Activated T-cell treated with anti-CD3 and anti-CD28 coated beads, Interleukin-2, amount 50 U/mL, for 4 hours (primary cell): ENCODE measurements around the gene ZNF273. TPM values are rescaled to one million over a fixed set of nuclear protein-coding genes. Genes with fewer than 3 reads are reported as not detected.

Experiments
- ATAC-seq, 2 donors: fragments of 200-7000 bp; cut with Tn5 transposase; one replicate each; pipeline ENCODE4 v1.10.0; 2021
- DNase-seq: peaks from one replicate; pipeline ENCODE4 v3.0.0-alpha.2; 2020
- H3K27me3 Mint-ChIP-seq: one replicate; pipeline ENCODE4 v1.8.0; 2021; ENCODE audit warnings: low read depth, mixed read lengths
- H3K36me3 Mint-ChIP-seq: one replicate; pipeline ENCODE4 v1.8.0; 2022; ENCODE audit warnings: mixed read lengths; ENCODE audit not compliant: insufficient read depth
- H3K4me1 Mint-ChIP-seq: one replicate; pipeline ENCODE4 v1.8.0; 2021; ENCODE audit warnings: low read depth, mixed read lengths
- H3K4me3 Mint-ChIP-seq: one replicate; pipeline ENCODE4 v1.8.0; 2021; ENCODE audit warnings: mild to moderate bottlenecking, moderate library complexity, mixed read lengths
- H3K9me3 Mint-ChIP-seq: one replicate; pipeline ENCODE4 v1.8.0; 2021; ENCODE audit warnings: mixed read lengths
- total RNA-seq, 3 donors: library from RNA; stranded (reverse); gene quantifications; one replicate each; pipeline ENCODE4 v1.2.1, GENCODE V29; 2021

Gene ZNF273
- total RNA-seq, 3 donors from 2014 or later = 5.1 to 6.4 (median 6.2) TPM

DNA sequence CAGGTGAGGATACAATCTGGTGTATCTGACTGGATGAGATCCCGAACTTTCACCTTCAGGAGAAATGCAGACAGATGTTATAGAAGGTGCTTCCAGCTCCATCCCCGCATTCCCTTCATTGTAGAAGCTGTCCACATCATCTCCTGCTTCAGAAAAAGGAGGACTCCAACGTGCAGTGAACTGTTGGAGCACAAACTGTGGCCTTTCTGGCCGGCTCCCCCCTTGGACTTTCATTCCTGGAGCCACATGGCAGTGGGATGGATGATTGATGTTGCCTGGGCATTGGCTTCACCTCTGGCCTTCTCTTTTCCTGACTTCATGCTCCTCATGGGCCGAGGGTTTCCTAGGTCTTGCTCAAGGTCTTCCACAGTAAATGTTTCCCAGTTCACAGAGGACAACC is 29.6 kb upstream of the ZNF273 start:
- Mint-ChIP-seq H3K36me3 (no peaks in the 10 kb centered on the region), H3K9me3 (peaks cover 5% of the 10 kb centered on the region), H3K4me1 (peaks cover 4% of the 10 kb centered on the region), H3K27me3 (peaks cover 20% of the 10 kb centered on the region), H3K4me3 (no peak overlapping the region)
- no peak for DNase-seq
- ATAC-seq = no peak

DNA sequence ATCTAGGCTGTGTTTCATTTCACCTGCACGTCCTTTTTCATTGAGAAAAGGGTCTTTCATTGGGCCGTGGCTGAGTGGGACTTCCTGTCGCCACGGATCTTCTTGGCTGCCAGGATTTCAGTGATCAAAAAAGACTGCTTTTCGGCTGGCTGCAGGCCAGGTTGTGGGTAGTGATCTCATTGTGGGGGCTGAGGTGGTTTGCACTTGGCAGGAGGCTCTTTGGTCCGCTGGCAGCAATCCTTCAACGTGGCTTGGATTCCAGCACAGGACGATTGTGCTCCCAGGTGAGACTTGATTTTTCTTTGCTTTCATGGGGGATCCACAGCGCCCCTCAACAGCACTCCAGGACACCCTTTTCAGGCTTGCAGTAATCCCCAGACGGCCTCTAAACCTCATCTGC is 29.0 kb upstream of the ZNF273 start:
- ATAC-seq (no peak), DNase-seq (no peak)
- H3K9me3 Mint-ChIP-seq = peaks cover 5% of the 10 kb centered on the region
- no peaks in the 10 kb centered on the region for H3K36me3 Mint-ChIP-seq
- peaks cover 4% of the 10 kb centered on the region for H3K4me1 Mint-ChIP-seq
- H3K27me3 Mint-ChIP-seq = peaks cover 25% of the 10 kb centered on the region
- no peak overlapping the region for H3K4me3 Mint-ChIP-seq

DNA sequence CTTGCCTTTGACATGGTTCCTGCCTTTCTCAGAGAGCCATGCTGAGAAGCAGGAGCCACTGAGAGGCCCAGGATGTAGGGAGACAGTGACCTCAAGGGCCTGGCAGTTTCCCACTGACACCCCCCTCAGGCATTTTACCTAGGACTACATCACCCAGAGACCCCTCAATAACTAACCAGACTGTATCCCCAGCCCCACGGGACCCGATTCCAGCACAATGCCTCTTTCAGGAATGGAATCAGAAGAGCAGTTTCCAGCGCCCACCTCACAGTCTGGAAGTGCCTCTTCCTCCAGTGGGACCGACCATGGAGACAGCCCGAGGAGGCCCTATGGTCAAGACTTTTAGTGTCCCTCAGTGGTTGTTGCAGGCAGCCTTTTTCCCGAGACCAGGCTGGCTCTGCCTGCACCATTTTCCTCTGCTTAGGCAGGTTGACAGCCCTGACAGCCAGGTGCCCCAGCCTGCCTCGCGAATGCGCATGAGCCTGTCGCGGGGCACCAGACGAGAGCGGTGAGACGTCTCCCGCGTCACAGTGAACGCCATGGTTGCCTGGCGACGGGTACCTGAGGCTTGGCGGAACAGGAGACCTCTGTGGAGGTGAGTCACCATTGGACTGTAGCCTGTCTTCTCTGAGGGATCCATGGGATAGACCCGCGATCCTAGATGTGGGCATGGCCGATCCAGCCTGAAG is 28.4 kb upstream of the ZNF273 start:
- DNase-seq = no peak
- no peaks in the 10 kb centered on the region for H3K36me3 Mint-ChIP-seq
- H3K4me3 Mint-ChIP-seq = no peak overlapping the region
- ATAC-seq = no peak
- H3K4me1 Mint-ChIP-seq = peaks cover 4% of the 10 kb centered on the region
- peaks cover 5% of the 10 kb centered on the region for H3K9me3 Mint-ChIP-seq
- H3K27me3 Mint-ChIP-seq = peaks cover 27% of the 10 kb centered on the region

DNA sequence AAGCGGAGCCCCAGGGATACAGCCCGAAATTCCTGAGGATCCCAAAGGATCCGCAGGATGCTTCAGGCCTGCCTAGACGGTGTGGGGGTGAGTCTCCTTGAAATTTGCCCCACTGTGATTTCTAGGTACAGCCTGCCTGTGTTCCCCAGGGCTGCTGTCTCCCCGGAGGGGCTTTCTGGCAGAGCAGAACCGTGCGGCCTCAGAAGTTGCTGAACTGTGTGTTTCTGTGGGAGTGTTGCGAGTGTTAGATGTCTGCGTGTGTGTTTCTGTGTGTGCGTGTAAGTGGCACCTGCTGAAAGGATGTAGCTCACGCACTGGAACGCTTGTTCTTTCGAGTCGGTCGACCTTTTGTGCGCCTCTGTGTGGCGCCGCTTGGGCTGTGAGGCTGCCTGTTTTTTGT is 27.8 kb upstream of the ZNF273 start:
- peaks cover 3% of the 10 kb centered on the region for H3K9me3 Mint-ChIP-seq
- peaks cover 27% of the 10 kb centered on the region for H3K27me3 Mint-ChIP-seq
- ATAC-seq (no peak), DNase-seq (no peak)
- no peak overlapping the region for H3K4me3 Mint-ChIP-seq
- H3K4me1 Mint-ChIP-seq = peaks cover 4% of the 10 kb centered on the region
- H3K36me3 Mint-ChIP-seq = no peaks in the 10 kb centered on the region

DNA sequence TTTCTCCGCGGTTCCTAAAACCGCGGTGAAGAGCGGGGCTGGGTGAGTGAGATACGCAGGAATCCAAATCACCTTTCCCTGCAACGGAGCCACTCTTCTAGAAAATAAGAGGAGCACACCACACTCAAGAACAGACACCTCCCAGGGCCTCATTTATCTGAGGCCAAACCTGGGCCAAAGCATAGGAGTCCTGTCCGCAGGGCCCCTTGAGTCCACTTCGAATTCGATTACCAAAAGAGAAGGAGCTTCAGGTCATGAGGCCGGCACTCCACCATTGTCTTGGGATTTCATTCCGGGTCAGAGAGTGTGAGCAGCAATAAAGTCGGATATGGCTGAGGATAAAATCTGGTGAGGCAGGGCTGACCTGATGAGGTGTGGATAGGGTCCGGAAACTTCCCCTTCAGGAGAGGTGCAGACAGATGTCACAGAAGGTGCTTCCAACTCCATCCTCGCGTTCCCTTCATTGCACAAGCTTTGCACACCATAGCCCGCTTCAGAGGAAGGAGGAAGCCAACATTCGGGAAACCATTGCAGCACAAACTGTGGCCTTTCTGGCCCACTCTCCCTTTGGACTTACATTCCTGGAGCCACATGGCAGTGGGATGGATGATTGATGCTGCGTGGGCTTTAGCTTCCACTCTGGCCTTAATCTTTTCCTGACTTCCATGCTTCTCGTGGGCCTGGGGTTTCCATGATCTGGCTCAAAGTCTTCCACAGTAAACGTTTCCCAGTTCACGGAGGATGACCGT is 27.2 kb upstream of the ZNF273 start:
- Mint-ChIP-seq H3K9me3 (no peaks in the 10 kb centered on the region), H3K27me3 (peaks cover 27% of the 10 kb centered on the region), H3K4me1 (peaks cover 4% of the 10 kb centered on the region), H3K4me3 (no peak overlapping the region), H3K36me3 (no peaks in the 10 kb centered on the region)
- ATAC-seq (no peak), DNase-seq (no peak)

DNA sequence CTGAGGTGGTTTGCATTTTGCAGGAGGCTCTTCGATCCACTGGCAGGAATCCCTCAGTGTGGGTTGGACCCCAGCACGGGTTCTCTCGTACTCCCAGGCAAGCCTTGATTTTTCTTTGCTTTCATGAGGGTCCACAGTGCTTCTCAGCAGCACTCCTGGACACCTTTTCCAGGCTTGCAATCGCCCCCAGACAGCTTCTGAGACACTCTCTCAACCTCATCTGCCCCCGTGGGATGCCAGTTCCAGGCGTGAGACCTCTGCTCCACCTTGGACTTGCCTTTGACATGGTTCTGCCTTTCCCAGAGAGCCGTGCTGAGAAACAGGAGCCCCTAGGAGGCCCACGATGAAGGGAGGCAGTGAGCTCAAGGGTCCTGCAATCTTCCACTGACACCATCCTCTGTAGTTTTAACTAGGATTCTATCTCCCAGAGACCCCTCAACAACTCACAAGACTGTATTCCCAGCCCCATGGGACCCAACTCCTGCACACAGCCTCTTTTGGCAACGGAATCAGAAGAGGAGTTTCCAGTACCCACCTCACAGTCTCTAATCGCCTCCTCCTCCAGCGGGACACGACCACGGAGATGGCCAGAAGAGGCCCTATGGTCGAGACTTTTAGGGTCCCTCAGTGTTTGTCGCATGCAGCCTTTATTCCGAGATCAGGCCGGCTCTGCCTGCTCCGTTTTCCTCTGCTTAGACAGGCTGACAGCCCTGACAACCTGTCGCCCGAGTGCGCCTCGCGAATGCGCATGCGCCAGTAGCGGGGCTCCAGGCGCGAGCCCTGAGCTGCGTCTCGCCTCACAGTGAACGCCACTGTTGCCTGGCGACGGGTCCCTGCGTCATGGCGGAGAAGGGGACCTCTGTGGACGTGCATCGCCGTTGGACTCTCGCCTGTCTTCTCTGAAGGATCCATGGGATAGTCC is 26.0 kb upstream of the ZNF273 start:
- DNase-seq = peak; percentile 66
- H3K9me3 Mint-ChIP-seq = no peaks in the 10 kb centered on the region
- ATAC-seq = peak; percentile 92 to 94

DNA sequence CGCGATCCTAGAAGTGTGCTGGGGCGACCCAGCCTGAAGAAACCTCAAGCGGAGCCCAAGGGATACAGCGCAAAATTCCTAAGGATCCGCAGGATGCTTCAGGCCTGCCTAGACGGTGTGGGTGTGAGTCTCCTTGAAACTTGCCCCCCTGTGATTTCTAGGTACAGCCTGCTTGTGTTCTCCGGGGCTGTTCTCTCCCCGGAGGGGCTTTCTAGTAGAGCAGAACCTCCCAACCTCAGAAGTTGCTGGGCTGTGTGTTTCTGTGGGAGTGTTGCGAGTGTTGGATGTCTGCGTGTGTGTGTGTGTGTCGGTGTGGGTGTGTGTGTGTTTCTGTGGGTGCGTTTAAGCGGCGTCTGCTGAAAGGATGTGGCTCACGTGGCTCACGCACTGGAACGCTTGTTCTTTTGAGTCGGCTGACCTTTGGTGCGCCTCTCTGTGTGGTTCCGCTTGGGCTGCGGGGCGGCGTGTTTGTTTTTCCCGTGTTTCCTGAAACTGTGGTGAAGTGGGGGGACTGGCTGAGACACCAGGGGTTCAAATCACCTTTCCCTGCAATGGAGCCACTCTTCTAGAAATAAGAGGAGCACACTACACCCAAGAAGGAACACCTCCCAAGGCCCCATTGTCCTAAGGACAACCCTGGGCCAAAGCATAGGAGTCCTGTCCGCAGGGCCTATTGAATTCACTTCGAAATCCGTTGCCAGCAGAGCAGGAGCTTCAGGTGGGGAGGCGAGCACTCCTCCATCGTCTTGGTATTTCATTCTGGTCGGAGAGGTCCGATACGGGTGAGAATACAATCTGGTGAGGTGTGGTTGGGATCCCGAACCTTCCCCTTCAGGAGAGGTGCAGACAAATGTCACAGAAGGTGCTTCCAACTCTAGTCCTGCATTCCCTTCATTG is 25.1 kb upstream of the ZNF273 start:
- peak overlapping the region; percentile 50 for H3K4me3 Mint-ChIP-seq
- no peak for DNase-seq
- H3K9me3 Mint-ChIP-seq = no peaks in the 10 kb centered on the region
- H3K36me3 Mint-ChIP-seq = no peaks in the 10 kb centered on the region
- peak; percentile 11 to 18 for ATAC-seq
- peaks cover 42% of the 10 kb centered on the region for H3K27me3 Mint-ChIP-seq
- H3K4me1 Mint-ChIP-seq = peaks cover 10% of the 10 kb centered on the region

More for the DNA sequence above, 26.0 kb upstream of the ZNF273 start:
- Mint-ChIP-seq H3K4me3 (peak overlapping the region; percentile 50), H3K36me3 (no peaks in the 10 kb centered on the region), H3K27me3 (peaks cover 37% of the 10 kb centered on the region), H3K4me1 (peaks cover 4% of the 10 kb centered on the region)

DNA sequence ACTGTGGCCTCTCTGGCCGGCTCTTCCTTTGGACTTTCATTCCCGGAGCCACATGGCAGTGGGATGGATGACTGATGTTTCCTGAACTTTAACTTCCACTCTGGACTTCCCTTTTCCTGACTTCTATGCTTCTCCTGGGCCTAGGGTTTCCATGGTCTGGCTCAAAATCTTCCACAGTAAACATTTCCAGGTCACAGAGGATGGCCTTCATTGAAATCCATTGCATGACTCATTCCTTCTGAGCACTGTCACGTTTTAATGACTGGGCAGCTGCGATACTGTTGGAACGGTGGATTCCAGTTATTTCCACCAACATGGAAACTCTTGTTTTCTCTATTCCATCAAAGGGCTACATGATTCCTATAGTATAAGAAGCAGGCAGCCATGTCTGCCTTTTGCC is 24.4 kb upstream of the ZNF273 start:
- H3K27me3 Mint-ChIP-seq = peaks cover 50% of the 10 kb centered on the region
- no peaks in the 10 kb centered on the region for H3K9me3 Mint-ChIP-seq
- no peaks in the 10 kb centered on the region for H3K36me3 Mint-ChIP-seq
- ATAC-seq = no peak
- H3K4me1 Mint-ChIP-seq = peaks cover 10% of the 10 kb centered on the region
- H3K4me3 Mint-ChIP-seq = no peak overlapping the region
- DNase-seq = no peak

DNA sequence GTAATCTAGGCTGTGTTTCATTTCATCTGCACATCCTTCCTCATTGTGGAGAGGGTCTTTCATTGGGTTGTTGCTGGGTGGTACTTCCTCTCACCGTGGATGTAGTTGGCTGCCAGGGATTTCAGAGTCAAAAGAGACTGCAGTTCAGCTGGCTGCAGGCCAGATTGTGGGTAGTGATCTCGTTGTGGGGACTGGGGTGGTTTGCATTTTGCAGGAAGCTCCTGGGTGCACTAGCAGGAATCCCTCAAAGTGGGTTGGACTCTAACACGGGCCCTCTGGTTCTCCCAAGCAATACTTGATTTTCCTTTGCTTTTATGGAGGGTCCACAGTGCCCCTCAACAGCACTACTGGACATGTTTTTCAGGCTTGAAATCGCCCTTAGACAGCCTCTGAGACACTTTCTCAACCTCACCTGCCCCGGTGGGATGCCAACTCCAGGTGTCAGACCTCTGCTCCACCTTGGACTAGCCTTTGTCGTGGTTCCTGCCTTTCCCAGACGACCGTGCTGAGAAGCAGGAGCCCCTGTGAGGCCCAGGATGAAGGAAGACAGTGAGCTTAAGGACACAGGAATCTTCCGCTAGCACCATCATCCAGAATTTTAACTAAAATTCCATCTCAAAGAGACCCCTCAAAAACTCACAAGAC is 23.9 kb upstream of the ZNF273 start:
- Mint-ChIP-seq H3K27me3 (peaks cover 53% of the 10 kb centered on the region), H3K36me3 (no peaks in the 10 kb centered on the region), H3K4me3 (no peak overlapping the region), H3K9me3 (no peaks in the 10 kb centered on the region), H3K4me1 (peaks cover 10% of the 10 kb centered on the region)
- ATAC-seq (no peak), DNase-seq (no peak)

DNA sequence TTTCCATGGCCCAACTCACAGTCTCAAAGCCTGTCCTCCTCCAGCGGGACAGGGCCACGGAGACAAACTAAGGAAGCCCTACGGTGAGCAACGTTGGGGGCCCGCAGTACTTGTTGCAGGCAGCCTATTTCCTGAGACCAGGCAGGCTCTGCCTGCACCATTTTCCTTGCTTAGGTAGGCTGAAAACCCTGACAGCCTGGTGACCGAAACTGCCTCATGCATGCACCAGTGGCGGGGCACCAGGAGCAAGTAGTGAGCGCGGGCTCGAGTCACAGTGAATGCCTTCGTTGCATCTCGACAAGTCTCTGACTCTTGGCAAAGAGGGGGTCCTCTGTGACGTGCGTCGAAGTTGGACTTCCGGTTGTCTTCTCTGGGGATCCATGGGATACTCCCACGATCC is 23.3 kb upstream of the ZNF273 start:
- H3K27me3 Mint-ChIP-seq = peaks cover 58% of the 10 kb centered on the region
- ATAC-seq = no peak
- no peak for DNase-seq

DNA sequence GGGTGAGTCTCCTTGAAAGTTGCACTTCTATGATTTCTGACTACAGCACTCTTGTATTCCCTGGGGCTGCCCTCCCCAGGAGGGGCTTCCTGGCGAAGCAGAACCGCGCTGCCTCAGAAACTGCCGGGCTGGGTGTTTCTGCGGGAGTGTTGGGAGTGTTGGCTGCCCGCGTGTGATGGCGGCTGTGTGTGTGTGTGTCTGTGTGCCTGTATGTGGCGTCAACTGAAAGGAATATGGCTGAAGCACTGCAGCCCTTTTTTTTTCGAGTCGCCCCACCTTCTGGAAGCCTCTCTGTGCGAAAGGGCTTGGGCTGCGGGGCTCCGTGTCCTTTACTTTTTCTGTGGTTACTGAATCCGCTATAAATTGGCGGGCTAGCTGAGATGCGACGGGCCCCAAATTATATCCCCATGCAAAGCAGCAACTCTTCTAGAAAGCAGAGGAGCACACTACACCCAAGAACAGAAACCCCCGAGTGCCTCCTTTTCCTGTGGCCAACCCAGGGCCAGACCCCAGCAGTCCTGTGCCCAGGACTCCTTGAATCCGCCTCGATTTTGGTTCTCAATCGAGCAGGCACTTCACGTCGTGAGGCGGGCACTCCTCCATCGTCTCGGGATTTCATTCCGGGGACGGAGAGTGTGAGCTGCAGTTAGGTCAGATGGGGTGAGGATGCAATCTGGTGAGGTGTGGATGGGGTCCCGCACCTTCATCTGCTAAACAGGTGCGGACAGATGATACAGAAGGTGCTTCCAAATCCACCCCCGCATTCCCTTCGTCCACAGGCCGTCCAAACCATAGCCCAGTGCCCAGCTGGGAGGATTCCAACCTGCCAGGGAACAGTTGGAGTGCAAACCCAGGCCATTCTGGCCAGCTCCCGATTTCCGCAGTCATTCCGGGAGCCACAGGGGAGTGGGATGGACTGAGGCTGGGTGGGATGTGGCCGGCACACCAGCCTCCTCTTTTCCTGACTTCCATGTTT is 22.5 kb upstream of the ZNF273 start:
- Mint-ChIP-seq H3K9me3 (no peaks in the 10 kb centered on the region), H3K27me3 (peaks cover 65% of the 10 kb centered on the region), H3K4me1 (peaks cover 10% of the 10 kb centered on the region), H3K4me3 (no peak overlapping the region), H3K36me3 (no peaks in the 10 kb centered on the region)
- no peak for ATAC-seq
- no peak for DNase-seq

More for the DNA sequence above, 23.3 kb upstream of the ZNF273 start:
- H3K4me3 Mint-ChIP-seq = no peak overlapping the region
- H3K9me3 Mint-ChIP-seq = no peaks in the 10 kb centered on the region
- no peaks in the 10 kb centered on the region for H3K36me3 Mint-ChIP-seq
- peaks cover 10% of the 10 kb centered on the region for H3K4me1 Mint-ChIP-seq

DNA sequence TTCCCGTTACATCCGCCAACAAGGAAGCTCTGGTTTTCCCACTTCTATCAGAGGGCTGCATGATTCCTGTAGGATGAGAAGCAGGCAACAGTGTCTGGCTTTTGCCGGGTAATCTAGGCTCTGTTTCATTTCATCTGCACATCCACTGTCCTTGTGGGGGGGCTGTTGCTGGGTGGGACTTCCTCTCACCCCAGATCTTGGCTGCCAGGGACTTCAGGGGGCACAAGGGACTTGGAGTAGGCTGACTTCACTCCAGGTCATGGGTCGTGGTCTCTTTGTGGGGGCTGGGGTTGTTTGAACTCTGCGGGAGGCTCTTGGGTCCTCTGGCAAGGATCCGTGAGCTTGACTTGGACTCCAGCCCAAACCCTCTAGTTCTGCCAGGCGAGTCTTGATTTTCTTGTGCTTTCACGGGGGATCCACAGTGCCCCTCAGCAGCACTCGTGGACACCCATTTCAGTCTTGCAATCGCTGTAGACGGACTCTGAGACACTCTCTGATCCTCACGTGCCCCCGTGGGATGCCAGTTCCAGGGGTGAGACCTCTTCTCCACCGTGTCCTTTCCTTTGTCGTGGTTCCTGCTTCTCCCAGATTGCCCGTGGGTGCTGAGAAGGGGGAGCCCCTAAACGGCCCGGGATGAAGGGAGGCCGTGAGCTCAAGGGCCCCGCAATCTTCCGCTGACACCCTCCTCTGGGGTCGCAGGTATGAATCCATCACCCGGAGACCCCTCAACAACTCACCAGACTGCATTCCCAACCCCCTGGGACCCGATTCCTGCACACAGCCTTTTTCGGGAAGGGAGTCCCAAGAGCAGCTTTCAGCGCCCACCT is 21.4 kb upstream of the ZNF273 start:
- no peak for ATAC-seq
- no peak for DNase-seq
- H3K4me1 Mint-ChIP-seq = peaks cover 10% of the 10 kb centered on the region
- peaks cover 74% of the 10 kb centered on the region for H3K27me3 Mint-ChIP-seq
- no peaks in the 10 kb centered on the region for H3K9me3 Mint-ChIP-seq
- H3K36me3 Mint-ChIP-seq = no peaks in the 10 kb centered on the region
- H3K4me3 Mint-ChIP-seq = peak overlapping the region; percentile 74
